ENCODE measurements around the gene LRRC8B. TPM values are rescaled to one million over a fixed set of nuclear protein-coding genes. Genes with fewer than 3 reads are reported as not detected.
A peak's percentile ranks its signal among the peaks of the same experiment; 100 is the strongest.

LRRC8B gene
- total and polyA plus RNA-seq, 2 experiments from 2014 or later = 0.32 to 0.54 TPM

GRCh38 chr1:89606227-89606980 lies 81.8 kb downstream of the LRRC8B start:
- in situ Hi-C loops (cut with MboI) = no loop called here
- WGBS, 2 experiments (ENCODE audit: low coverage in 1 of 2, low lambda C conversion rate in 2 of 2, missing lambda C conversion rate in 2 of 2) = 99 to 100% methylated on average over 3 of the region's 3 CpGs

DNA sequence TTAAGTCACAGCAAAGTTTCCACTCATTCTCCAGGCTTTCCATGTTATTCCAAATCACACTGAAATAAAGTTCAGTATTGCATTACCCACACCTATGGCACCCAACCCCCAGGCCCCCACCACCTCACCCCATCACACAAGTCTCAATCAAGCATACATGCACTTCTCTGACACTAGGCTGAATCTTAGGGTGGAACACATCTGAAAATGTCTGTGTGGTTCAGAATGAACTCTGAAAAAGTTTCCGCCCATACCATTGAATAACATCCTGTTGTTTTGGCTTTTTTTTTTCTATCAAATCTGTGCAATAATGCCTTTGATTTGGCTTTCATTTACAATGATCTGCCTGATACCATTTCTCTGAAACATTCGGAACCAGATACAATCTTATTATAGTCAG lies 82.5 kb downstream of the LRRC8B start:
- Histone ChIP-seq H3K9ac (no peak overlapping the region), H3K4me3 (no peak overlapping the region), H2AFZ (no peak overlapping the region), H3K27ac (no peak overlapping the region), H3K79me2 (ENCODE audit: insufficient read depth) (no peaks in the 10 kb centered on the region), H3K4me1 (ENCODE audit: insufficient read depth) (peaks cover 53% of the 10 kb centered on the region), H3K9me2 (ENCODE audit: insufficient read depth) (no peaks in the 10 kb centered on the region), H3K27me3 (replicated peaks; ENCODE audit: insufficient read depth) (no peaks in the 10 kb centered on the region), H3K4me2 (ENCODE audit: unreplicated experiment) (no peak overlapping the region), H3K36me3 (ENCODE audit: low read depth) (no peaks in the 10 kb centered on the region), H3K9me3 (ENCODE audit: low read depth) (no peaks in the 10 kb centered on the region), H3F3A (ENCODE audit: insufficient read depth) (peaks cover 56% of the 10 kb centered on the region), H4K20me1 (ENCODE audit: insufficient read depth) (no peaks in the 10 kb centered on the region)
- DNase-seq = no peak
- WGBS, 2 experiments (ENCODE audit: low coverage in 1 of 2, low lambda C conversion rate in 2 of 2, missing lambda C conversion rate in 2 of 2) = 94 to 100% methylated on average over 2 of the region's 2 CpGs
- in situ Hi-C loops (cut with MboI) = no loop called here
- TF ChIP-seq EZH2 (IDR thresholded peaks at IDR 0.05; ENCODE audit: insufficient read depth, poor library complexity, severe bottlenecking) = no peak
- TF ChIP-seq EZH2phosphoT487 (IDR thresholded peaks at IDR 0.05; ENCODE audit: insufficient read depth, low read depth) = no peak

More at GRCh38 chr1:89606227-89606980, 81.8 kb downstream of the LRRC8B start:
- no peak overlapping the region for H3K4me3 ChIP-seq
- no peak overlapping the region for H2AFZ ChIP-seq
- no peaks in the 10 kb centered on the region for H4K20me1 ChIP-seq (ENCODE audit: insufficient read depth)
- no peaks in the 10 kb centered on the region for H3K9me3 ChIP-seq (ENCODE audit: low read depth)
- DNase-seq = no peak
- no peaks in the 10 kb centered on the region for H3K27me3 ChIP-seq (replicated peaks; ENCODE audit: insufficient read depth)
- peaks cover 56% of the 10 kb centered on the region for H3F3A ChIP-seq (ENCODE audit: insufficient read depth)
- no peaks in the 10 kb centered on the region for H3K79me2 ChIP-seq (ENCODE audit: insufficient read depth)
- H3K36me3 ChIP-seq (ENCODE audit: low read depth) = no peaks in the 10 kb centered on the region
- H3K4me1 ChIP-seq (ENCODE audit: insufficient read depth) = peaks cover 53% of the 10 kb centered on the region
- no peak overlapping the region for H3K9ac ChIP-seq
- no peak for TF ChIP-seq EZH2phosphoT487 (IDR thresholded peaks at IDR 0.05; ENCODE audit: insufficient read depth, low read depth)
- TF ChIP-seq EZH2 (IDR thresholded peaks at IDR 0.05; ENCODE audit: insufficient read depth, poor library complexity, severe bottlenecking) = no peak
- no peak overlapping the region for H3K27ac ChIP-seq
- H3K4me2 ChIP-seq (ENCODE audit: unreplicated experiment) = no peak overlapping the region
- H3K9me2 ChIP-seq (ENCODE audit: insufficient read depth) = no peaks in the 10 kb centered on the region

DNA sequence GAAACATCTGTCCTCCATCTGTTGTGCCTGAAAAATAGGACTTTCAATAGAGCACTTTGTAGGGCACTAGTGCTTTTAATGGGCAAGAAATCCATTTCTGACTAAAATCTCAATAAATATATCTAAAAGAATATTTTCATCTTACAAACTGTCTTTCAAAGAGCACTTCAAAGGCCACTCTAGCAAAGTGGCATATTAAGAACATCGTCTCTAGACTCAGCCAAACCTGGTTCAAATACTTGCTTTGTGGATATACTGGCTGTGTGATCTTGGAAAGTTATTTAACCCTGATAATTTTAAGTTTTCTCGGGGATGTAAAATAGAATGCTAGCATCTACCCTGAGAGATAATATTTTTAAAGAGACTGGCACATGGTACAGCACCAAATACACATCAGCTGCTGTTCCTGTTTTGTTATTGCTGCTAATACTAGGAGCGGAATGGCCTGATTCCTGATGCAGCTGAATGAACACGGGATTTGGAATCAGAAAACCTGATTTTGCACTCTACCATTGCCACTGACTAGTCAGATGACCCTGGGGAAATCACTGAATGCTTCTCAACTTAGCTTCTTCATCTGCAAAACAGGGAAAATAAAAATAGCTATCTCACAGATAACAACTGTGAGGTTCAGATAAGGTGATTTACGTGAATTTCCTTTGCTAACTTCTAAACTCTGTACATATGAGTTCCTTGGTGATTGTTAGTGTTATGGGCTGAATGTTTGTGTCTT lies 83.1 kb downstream of the LRRC8B start:
- Histone ChIP-seq H2AFZ (peak overlapping the region; percentile 58), H4K20me1 (ENCODE audit: insufficient read depth) (no peaks in the 10 kb centered on the region), H3K4me3 (no peak overlapping the region), H3K9me2 (ENCODE audit: insufficient read depth) (no peaks in the 10 kb centered on the region), H3K27me3 (replicated peaks; ENCODE audit: insufficient read depth) (no peaks in the 10 kb centered on the region), H3K27ac (peak overlapping the region; percentile 34), H3K9me3 (ENCODE audit: low read depth) (no peaks in the 10 kb centered on the region), H3K36me3 (ENCODE audit: low read depth) (no peaks in the 10 kb centered on the region), H3K79me2 (ENCODE audit: insufficient read depth) (no peaks in the 10 kb centered on the region), H3K4me2 (ENCODE audit: unreplicated experiment) (peak overlapping the region; percentile 40), H3F3A (ENCODE audit: insufficient read depth) (peaks cover 56% of the 10 kb centered on the region), H3K9ac (no peak overlapping the region), H3K4me1 (ENCODE audit: insufficient read depth) (peaks cover 53% of the 10 kb centered on the region)
- TF ChIP-seq EZH2phosphoT487 (IDR thresholded peaks at IDR 0.05; ENCODE audit: insufficient read depth, low read depth) = no peak
- no peak for TF ChIP-seq EZH2 (IDR thresholded peaks at IDR 0.05; ENCODE audit: insufficient read depth, poor library complexity, severe bottlenecking)
- no peak for DNase-seq
- WGBS, 2 experiments (ENCODE audit: low coverage in 1 of 2, low lambda C conversion rate in 2 of 2, missing lambda C conversion rate in 2 of 2) = 71 to 75% methylated on average over 5 of the region's 5 CpGs
- in situ Hi-C loops (cut with MboI) = no loop called here

DNA sequence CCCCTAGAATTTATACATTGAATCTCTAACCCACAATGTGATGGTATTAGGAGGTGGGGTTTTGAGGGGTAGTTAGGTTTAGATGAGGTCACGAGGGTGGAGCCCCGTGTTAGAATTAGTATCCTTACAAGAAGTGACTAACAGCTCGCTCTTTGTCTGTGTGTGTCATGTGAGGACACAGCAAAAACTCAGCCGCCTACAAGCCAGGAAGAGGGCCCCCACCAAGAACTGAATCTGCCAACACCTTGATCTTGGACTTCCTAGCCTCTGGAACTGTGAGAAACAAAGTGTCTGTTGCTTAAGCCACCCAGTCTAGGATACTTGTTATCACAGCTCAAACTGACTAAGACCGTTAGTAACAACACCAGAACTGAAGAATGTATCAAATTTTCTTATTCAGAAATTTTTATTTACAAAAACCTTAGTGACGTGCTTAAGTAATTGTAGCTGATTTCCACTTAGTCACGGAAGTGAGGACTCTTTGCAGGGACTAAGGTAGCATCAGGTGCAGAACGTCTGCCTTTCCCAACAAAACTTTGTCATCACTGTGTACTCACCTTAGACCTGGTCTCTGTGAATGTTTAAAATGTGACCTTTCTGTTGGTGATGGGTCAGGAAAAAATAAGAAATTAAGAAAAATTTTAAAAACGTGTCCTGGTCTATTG lies 83.8 kb downstream of the LRRC8B start:
- peaks cover 49% of the 10 kb centered on the region for H3F3A ChIP-seq (ENCODE audit: insufficient read depth)
- WGBS, 2 experiments (ENCODE audit: low coverage in 1 of 2, low lambda C conversion rate in 2 of 2, missing lambda C conversion rate in 2 of 2) = 48 to 51% methylated on average over 9 of the region's 9 CpGs
- H2AFZ ChIP-seq = peak overlapping the region; percentile 58
- no peaks in the 10 kb centered on the region for H3K9me3 ChIP-seq (ENCODE audit: low read depth)
- TF ChIP-seq EZH2 (IDR thresholded peaks at IDR 0.05; ENCODE audit: insufficient read depth, poor library complexity, severe bottlenecking) = no peak
- no peak for TF ChIP-seq EZH2phosphoT487 (IDR thresholded peaks at IDR 0.05; ENCODE audit: insufficient read depth, low read depth)
- 0 out of 2 replicates have a peak overlapping the region, but pooled peaks have one; percentile 6 for H3K9ac ChIP-seq
- no peaks in the 10 kb centered on the region for H3K36me3 ChIP-seq (ENCODE audit: low read depth)
- H3K27ac ChIP-seq = peak overlapping the region; percentile 34
- H3K4me2 ChIP-seq (ENCODE audit: unreplicated experiment) = peak overlapping the region; percentile 40
- in situ Hi-C loops (cut with MboI) = no loop called here
- no peaks in the 10 kb centered on the region for H3K27me3 ChIP-seq (replicated peaks; ENCODE audit: insufficient read depth)
- no peaks in the 10 kb centered on the region for H4K20me1 ChIP-seq (ENCODE audit: insufficient read depth)
- peaks cover 48% of the 10 kb centered on the region for H3K4me1 ChIP-seq (ENCODE audit: insufficient read depth)
- H3K9me2 ChIP-seq (ENCODE audit: insufficient read depth) = no peaks in the 10 kb centered on the region
- H3K4me3 ChIP-seq = 0 out of 2 replicates have a peak overlapping the region, but pooled peaks have one; percentile 17
- DNase-seq = peak; percentile 83
- H3K79me2 ChIP-seq (ENCODE audit: insufficient read depth) = no peaks in the 10 kb centered on the region

Data from GM23248 (cell line).